IPS DF 19.7 (cell line): ENCODE results near the gene VSX2.

Source experiments
- DNase-seq: peaks from one replicate; pipeline ENCODE4 v3.0.0-alpha.2; 2013; ENCODE audit warnings: low read depth, low spot score

VSX2 gene

GRCh38 chr14:74302152-74302628 is 62.9 kb downstream of the VSX2 start:
- DNase-seq = no peak

GRCh38 chr14:74302634-74303569 is 63.7 kb downstream of the VSX2 start, which contains the start of gene ABCD4:
Gene ABCD4 (minus strand): TSS chr14:74302934. CDS start chr14:74302912, 22 bp downstream.
- peak; percentile 94 for DNase-seq

- DNase-seq = no peak
Measured at GRCh38 chr14:74308695-74309094, 69.4 kb downstream of the VSX2 start.

- DNase-seq = no peak
Measured at GRCh38 chr14:74309125-74310022, 70.1 kb downstream of the VSX2 start.

- no peak for DNase-seq
Measured at GRCh38 chr14:74312161-74312560, 72.9 kb downstream of the VSX2 start.
